Hypothalamus (tissue), 51 donors: ENCODE measurements around the gene ARHGEF37.
"Not testable (repeated sequence)": the region's sequence is repeated elsewhere in the genome, so short reads cannot be mapped to it uniquely, and the experiment has no call there.

Experiments
- DNase-seq, 51 donors: peaks; one replicate each; lab custom pipeline; 2025; lab: John Stamatoyannopoulos, UW

ARHGEF37 gene, protein sequence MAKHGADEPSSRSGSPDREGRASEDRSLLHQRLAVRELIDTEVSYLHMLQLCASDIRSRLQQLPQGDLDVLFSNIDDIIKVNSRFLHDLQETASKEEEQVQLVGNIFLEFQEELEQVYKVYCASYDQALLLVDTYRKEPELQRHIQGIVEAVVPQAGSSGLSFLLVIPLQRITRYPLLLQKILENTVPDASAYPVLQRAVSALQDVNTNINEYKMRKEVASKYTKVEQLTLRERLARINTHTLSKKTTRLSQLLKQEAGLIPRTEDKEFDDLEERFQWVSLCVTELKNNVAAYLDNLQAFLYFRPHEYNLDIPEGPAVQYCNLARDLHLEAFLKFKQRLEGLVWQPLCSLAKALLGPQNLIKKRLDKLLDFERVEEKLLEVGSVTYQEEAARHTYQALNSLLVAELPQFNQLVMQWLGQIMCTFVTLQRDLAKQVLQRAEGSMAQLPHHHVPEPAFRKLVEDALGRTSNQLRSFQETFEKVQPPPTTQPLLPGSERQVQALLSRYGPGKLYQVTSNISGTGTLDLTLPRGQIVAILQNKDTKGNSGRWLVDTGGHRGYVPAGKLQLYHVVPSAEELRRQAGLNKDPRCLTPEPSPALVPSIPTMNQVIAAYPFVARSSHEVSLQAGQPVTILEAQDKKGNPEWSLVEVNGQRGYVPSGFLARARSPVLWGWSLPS

DNA sequence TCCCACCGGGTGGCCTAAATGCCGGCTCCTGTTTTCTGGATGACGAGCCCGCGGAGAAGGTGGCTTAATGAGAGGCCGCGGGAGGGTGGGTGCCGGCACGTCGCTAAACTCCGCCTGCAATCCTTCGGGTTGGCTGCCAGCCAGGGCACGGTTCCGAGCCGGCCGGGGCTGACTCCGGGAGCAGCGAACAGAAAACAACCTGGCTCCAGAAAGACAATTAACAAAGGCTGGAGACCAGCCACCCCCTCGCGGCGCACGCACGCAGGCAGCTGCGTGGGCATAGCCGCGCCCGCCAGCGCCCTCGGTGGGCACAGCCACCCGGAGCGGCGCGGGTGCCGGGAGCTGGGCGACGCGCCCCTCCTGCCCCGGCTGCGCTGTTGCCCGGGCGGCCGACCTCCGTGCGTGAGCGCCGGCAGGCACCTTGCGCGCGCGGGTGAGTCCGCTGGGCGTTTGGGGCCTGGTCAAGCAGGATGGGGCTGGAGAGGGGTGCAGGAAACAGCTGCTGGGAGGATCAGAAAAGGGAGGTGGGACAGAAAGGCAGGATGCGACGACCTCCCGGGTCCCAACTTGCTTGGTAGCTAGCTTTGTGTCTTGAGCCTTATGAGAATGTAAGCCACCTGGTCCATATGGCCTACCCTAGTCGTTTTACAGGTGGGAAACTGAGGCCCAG lies at the start of gene ARHGEF37:
ARHGEF37 (plus strand) TSS at position 307 of the 670 bp plus-strand sequence. CDS start 16,272 bp downstream, outside the sequence.
- peak; percentile 25 to 92 (median 81) for DNase-seq

DNA sequence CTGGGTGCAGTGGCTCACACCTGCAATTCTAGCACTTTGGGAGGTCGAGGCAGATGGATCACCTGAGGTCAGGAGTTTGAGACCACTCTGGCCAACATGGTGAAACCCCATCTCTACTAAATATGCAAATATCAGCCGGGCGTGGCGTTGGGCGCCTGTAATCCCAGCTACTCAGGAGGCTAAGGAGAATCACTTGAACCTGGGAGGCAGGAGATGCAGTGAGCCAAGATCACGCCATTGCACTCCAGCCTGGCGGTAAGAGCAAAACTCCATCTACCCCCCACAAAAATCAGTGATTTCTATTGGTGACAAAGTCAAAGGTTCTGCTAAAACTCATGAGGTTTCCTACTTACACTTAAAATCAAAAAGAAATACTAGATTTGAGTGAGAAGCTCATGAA lies 48.9 kb upstream of the ARHGEF37 start:
- no peak for DNase-seq

DNA sequence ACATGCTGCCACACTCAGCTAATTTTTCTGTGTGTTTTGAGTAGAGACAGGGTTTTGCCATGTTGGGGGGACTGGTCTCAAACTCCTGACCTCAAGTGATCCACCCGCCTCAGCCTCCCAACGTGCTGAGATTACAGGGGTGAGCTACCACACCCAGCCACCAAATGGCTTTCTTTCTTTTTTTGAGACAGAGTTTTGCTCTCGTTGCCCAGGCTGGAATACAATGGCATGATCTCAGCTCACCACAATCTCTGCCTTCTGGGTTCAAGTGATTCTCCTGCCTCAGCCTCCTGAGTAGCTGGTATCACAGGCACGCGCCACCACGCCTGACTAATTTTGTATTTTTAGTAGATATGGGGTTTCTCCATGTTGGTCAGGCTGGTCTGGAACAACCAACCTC lies 45.5 kb upstream of the ARHGEF37 start:
- not testable (repeated sequence) for DNase-seq

DNA sequence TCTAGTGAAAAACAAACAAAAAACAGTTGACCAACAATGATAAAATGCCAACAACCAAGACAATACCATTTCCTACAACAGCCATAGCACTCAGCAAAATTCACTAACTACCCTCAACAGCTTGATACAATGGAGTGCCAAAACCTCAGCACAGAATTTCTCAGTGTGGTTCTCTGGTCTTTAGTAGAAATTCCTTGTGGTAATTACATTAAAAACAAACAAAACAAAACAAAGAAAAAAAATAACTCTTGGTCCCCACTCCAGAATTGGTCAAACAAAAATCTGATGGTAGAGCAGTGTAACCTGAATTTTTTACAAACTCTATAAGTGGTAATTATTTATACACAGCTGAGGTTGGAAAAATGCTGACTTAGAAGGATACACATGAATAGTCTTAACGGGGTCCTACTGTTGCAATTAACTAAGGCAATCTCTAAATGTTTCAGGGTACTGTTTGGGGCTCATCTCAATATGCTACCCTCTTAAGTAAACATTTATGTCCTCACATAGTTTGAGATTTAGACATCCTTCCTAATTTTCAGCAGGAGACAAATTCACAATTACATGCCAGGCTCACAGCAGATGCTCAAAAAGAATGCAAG lies 43.8 kb upstream of the ARHGEF37 start:
- no peak for DNase-seq

DNA sequence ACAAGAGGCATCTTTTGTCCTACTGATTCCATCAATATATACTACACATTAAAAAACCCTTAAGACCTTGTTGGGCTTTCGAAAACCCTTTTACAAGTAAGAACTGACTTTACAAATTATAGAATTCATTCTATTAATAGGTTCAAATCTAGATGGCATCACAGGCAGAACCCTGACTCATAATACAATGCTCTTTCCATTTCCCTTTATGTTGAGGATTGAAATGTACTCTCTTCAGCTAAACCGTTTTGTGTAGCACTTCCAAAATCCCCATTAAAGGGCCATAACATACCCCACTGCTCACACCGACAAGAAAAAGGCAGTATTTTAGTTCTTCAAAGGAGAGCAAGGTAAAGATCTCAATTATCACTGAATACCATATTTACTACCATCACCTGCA lies 41.2 kb upstream of the ARHGEF37 start:
- no peak for DNase-seq

DNA sequence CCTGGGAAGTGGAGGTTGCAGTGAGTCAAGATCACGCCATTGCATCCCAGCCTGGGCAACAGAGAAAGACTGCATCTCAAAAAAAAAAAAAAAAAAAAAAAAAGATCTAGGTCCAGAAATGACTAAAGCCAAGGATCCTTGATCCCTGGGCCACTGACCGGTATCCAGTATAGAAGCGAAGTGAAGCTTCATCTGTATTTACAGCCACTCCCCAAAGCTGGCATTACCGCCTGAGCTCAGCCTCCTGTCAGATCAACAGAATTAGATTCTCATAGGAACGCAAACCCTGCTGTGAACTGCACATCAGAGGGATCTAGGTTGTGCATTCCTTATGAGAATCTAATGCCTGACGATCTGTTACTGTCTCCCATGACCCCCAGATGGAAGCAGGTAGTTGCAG lies 39.4 kb upstream of the ARHGEF37 start:
- DNase-seq, result no peak

DNA sequence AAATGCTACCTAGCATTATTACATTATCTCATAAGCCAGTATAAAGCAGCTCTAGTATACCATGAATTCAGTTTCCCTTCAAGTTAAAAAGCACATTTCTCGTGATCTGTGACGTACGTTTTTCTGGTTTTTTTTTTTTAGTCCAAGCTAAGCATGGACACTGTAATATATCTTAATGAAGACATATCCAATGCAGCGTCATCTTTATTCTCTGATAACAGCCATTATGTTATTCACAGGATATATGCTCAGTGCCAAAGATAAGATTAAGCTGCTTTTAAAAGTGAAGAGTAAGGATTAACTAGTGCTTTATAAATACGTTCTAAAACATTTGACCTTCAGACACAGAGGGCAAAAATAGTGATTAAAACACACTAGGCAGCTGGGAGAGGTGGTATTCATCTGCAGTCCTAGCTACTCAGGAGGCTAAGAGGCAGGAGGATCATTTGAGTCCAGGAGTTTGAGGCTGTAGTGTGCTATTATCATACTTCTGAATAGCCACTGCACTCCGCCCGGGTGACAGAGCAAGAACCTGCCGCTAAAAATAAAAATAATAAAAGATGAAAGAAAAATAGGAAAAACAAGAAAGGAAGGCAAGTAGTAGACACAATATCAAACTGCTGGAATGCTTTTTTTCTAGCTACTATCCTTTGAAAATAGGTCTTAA lies 37.8 kb upstream of the ARHGEF37 start:
- no peak for DNase-seq

DNA sequence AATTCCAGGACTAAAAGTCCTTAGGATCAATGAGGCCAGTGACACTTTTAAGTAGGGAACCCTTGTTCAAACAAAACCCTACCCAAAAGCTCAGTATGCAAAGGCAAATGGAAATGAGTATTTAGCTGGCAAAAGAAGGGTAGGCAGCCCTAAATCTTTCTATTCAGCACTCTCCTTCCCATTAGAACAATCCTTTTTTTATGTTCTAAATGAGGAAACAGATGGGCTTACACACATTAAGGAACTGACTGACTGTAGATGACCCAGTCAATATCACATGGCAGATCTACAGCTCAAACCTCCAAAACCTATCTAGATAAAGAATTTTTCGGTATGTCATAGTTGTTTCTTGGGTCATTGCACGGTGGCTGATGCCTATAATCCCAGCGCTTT lies 37.3 kb upstream of the ARHGEF37 start:
- no peak for DNase-seq

DNA sequence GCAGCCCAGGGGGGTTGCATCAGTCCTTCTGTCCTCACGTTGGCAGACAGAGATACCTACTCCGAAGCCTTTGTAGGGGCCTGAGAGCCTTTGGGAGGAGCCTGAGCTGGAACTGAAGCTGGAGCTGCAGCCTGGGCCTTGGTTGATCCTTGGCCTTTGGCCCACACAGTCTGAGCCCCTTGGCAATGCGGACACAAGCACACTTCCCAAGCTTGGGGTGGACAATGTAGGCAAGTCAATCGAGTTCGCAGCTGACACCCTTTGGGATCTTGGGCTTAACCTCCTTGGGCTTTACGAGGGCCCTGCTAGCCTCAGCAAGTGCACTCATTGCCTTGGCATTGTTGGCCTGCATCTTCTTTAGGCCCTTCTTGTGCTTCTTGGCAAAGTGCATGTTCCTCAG lies 36.0 kb upstream of the ARHGEF37 start:
- DNase-seq, result no peak

DNA sequence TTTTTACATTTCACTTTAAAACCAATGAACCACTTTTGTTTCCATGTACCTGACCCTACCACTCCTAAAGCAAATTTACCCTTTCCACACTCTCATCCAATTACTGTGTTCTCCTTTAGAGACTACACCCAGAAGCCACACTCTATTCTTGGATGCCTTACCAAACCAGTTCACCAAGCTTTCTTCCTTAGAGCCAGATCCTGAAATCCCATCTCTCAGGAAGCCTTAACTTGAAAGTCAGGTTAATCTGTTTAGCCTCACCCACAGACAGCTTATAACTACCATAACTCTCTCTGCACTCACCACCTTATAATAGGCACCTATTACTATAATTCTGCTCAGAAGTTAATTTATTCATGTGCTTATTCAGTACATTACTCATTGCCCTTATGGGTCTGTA lies 34.3 kb upstream of the ARHGEF37 start:
- no peak for DNase-seq

DNA sequence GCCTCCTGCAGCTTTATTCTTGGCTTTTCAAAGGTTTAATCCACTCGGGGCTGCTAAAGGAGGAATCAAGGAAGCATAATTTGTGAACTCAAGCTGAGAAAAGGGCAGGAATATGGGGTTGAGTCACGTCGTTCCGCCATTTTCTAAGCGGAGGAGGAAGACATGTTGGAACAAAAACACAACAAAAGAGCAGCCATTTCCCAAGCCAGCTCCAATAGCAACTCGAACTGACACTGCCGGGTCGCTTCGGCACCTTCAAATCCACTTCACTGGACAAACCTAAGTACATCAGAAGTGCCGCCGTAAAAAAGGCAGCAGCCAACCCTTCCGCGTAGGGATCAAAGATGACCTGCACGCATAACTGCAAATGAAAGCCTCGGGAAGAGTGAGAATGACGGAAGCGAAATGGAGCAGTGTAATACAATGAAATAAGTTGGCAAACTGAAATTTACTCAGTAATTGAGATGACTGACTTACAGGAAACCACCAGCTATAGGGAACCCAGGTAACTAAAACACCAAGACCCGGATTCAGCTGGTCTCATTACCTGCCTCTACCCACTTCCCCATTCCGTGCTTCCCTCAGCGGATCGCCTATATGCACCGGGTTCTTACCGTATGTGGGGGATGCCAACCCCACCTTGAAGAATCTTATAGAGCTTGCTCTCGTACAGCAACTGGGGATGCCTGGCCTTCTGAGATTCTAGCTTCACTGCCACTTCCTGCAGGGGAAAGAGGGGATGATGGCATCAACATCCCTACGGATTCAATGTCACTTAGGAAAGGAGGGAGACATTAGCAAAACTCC lies 31.6 kb upstream of the ARHGEF37 start:
- DNase-seq, result peak in 22 of 51 donors; percentile 5 to 71 (median 19)

DNA sequence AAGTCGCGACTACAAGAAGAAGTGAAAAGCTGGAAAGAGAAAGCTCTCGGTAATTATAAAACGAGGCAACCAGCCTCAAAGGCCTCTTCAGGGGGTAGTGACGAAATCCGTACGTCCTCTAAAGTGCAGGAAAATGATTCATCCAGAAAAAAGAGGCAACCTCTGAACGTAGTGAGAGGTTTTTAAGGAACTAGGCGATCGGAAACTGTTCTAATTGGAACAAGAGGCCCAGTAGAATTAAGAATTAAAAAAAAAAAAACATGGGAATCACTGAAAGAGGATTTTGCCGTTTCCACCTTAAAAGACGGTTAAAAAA lies 31.1 kb upstream of the ARHGEF37 start:
- no peak for DNase-seq

DNA sequence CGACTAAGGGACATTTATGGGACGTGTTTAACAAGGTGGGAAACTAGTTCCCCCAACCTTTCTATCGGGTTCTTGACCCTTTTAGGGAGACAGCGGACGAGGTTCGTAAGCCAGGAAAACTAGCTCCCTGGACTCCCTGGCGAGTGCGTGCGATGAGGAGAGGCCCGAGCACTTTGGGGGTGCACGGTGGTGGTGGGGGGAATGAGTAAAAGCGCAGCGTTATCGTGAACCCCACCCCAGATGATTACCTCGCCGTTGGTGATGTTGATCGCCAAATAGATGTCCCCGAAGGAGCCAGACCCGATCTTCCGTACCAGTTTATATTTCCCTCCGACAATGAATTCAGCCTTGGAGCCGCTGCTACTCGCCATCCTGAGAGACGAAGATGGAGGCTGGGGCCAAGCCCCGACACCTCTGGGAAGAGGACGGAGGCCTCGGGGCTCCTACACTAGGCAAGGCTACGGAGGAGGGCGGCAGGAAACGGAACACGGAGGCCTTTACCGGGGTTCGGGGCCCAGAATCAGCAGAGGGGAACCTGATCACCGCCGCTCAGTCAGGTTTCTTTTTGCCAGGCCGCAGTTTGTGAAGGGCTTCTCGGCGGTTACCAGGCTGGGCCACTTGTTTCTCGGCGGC lies 30.6 kb upstream of the ARHGEF37 start:
- DNase-seq, result peak in 11 of 51 donors; percentile 21 to 48 (median 39)

DNA sequence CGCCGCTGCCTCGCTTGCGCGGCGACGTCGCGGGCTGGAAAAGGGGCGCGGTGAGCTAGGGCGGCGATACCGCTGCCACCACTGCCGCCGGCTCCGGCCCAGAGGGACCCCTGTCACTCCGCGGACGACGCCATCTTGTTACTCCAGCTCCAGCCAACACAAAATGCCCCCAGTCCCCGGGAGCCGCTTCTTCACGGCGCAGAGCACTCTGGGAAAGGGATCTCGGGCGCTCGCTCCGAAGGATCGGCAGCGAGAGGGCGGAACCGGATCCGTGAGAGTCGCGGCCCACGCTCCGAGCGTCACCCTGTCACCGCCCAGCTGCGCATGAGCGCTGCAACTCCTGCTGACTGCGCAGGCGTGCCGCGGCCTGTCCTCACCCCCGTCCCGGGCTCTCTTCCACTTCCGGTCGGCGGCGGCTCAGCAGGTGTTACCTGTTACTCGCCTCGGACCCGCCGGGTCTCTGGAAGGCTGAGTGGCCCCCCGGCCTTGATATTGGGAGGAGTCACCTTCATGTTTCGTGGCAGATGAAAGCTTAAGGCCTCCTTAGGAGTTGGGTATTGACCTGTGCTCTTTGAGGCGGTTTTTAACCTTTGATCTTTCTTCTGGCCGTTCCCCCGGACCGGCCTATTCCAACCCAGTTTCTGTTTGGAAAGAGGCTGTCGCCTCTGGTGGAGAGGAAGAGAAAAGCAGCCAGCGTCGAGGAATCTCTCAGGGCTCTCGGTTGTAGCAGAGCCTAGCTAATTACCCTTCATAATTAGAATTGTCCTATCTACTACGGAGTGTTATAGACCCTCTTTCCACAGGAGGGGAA lies 29.9 kb upstream of the ARHGEF37 start, which contains the start of gene CSNK1A1:
CSNK1A1 (minus strand) TSS at position 213 of the 811 bp plus-strand sequence. CDS start 475 bp downstream, outside the sequence.
- DNase-seq, result peak; percentile 83 to 99 (median 96)

DNA sequence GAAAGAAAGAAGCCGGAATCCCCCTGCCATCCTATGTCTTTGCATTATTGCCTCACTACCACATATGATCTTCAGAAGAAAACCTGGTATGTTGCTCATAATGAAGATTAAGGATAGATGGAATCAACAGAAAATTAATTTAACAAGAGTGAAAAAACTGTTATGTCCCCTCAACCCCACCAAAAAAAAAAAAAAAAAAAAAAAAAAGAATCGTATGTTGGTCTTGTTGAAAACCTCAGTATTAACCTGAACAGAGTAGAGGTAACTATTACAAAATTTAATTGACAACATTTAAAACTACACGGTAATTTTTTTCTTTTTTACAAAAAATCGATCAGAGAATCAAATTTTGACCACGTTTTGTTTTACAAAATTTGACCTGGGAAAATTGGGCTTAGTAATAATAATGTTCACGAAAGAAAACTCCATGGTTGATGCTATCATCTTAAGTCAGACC lies 29.2 kb upstream of the ARHGEF37 start:
- no peak for DNase-seq

DNA sequence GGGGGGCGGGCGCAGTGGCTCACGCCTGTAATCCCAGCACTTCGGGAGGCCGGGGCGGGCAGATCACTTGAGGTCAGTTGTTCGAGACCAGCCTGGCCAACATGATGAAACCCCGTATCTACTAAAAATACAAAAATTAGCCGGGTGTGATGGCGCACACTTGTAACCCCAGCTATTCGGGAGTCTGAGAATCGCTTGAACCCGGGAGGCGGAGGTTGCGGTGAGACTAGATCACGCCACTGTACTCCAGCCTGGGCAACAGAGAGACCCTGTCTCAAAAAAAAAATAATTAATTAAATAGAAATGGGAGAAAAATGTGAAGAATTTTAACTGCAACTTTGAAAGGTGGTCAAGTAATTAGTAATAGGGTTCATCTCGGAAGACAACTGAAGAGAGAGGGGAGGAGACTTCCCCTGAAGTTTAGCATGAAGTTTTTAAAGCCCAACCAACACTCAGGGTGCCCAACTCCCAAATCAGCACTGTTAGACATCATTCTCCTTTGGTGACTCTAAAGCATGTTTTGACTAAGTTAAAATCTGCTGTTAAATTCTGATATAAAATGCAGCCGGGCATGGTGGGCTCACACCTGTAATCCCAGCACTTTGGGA lies 28.6 kb upstream of the ARHGEF37 start:
- no peak for DNase-seq

DNA sequence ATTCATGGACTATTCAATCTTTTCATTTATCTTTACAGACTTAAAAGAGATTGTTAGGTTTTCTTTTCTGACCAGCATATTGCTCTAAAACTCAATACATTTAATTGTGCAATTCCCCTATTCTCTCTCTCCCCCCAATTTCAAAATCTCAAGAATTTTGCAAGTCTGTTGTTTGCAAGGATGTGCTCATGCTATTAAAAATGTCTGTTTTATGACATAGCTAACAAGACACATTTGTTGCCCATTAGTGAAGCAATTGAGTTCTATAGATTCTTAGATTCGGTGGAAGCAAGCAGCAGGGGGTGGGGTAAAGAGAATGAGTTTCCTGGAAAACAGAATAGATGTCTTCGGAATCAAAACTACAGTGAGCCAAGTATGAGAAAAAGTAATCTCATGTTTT lies 21.6 kb upstream of the ARHGEF37 start:
- DNase-seq, result no peak

DNA sequence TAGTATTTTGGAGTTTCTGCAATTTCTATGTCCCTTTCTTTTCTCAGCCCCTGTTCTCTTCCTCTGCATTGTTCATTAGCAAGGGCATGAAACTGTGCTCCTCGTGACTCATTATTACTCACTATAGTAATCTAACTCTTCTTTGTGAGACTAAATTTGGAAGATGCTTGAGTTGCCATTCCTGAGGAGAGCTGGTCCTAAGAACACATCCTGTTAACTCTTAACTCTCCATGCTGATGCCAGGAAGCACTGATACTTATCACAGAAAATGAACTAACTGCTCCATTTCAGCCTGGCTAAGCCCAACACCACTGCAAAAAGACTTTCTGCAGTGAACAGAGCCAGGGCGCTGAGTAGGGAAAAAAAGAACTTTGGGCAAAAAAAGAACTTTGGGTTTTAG lies 19.4 kb upstream of the ARHGEF37 start:
- peak in 1 of 51 donors; percentile 54 for DNase-seq
